Endothelial cell of umbilical vein (primary cell): ENCODE results near the gene ZNF320. TPM values are rescaled to one million over a fixed set of nuclear protein-coding genes. Genes with fewer than 3 reads are reported as not detected.
"Not testable (repeated sequence)": the region's sequence is repeated elsewhere in the genome, so short reads cannot be mapped to it uniquely, and the experiment has no call there.

Experiments
- BruUV-seq: library from RNA; stranded (reverse); fragments of 400-500 nt; replicated peaks from 2 replicates; lab custom pipeline; 2021; lab: Mats Ljungman, UMichigan
- CTCF ChIA-PET: fragments of 300-600, 350-600 bp; sonication (Branson Sonifier 250); formaldehyde crosslinking; loops from one replicate; lab custom pipeline; 2021; ENCODE audit warnings: antibody characterized with exemption, inconsistent platforms; lab: Charles Lee
- POLR2A ChIA-PET: fragments of 300-600, 350-600 bp; sonication (Branson Sonifier 250); formaldehyde crosslinking; loops from one replicate; lab custom pipeline; 2021; ENCODE audit warnings: antibody characterized with exemption, inconsistent platforms; lab: Charles Lee
- DNase-seq: peaks from one replicate; pipeline ENCODE4 v3.0.0-alpha.2; 2011; ENCODE audit warnings: low read depth, low spot score
- FAIRE-seq: peaks from 2 replicates; lab custom pipeline; 2011; peaks lifted over from hg19 to GRCh38; lab: Jason Lieb, UNC
- H2AFZ ChIP-seq: 2 replicates; pipeline ENCODE4 v1.6.0; 2012; ENCODE audit warnings: low read depth, low read length, control low read depth, inconsistent platforms
- H3K27ac ChIP-seq: 2 replicates; pipeline ENCODE4 v1.5.1; 2011; ENCODE audit warnings: low read depth, mild to moderate bottlenecking, control low read depth, low read length, moderate library complexity; ENCODE audit not compliant: insufficient read depth
- H3K27me3 ChIP-seq, 2 experiments: 2 replicates each; pipeline versions ENCODE4 v1.6.0 to v1.6.1; 2011; ENCODE audit warnings: low read length in 2 of 2, mixed read lengths in 1 of 2; ENCODE audit not compliant: control insufficient read depth in 2 of 2, insufficient read depth in 2 of 2
- H3K36me3 ChIP-seq, 2 experiments: 2 replicates in 1 of 2; 3 replicates in 1 of 2; pipeline ENCODE4 v1.5.1; 2011; ENCODE audit warnings: low read length in 2 of 2, mild to moderate bottlenecking in 1 of 2, moderate library complexity in 1 of 2; ENCODE audit not compliant: control insufficient read depth in 2 of 2, insufficient read depth in 2 of 2; ENCODE audit errors: extremely low read depth in 1 of 2
- H3K4me1 ChIP-seq: 3 replicates; pipeline ENCODE4 v1.5.1; 2011; ENCODE audit warnings: mild to moderate bottlenecking, low read length; ENCODE audit not compliant: control insufficient read depth, insufficient read depth; ENCODE audit errors: extremely low read depth
- H3K4me2 ChIP-seq: 2 replicates; pipeline ENCODE4 v1.6.1; 2011; ENCODE audit warnings: low read length, control low read depth, mixed read lengths; ENCODE audit not compliant: insufficient read depth
- H3K4me3 ChIP-seq, 3 experiments: fragments of 200-600 bp in 1 of 3; sonication (generic), shearing (Covaris generic) in 1 of 3; replicated peaks in 1 of 3; 2 replicates each; pipeline ENCODE4 v1.5.1; 2011 to 2016; ENCODE audit warnings: control low read depth in 3 of 3, low read length in 3 of 3, mild to moderate bottlenecking in 2 of 3, inconsistent platforms in 1 of 3, low read depth in 1 of 3, moderate library complexity in 1 of 3; ENCODE audit not compliant: insufficient read depth in 1 of 3
- H3K79me2 ChIP-seq: 2 replicates; pipeline ENCODE4 v1.6.0; 2012; ENCODE audit warnings: low read length, inconsistent platforms; ENCODE audit not compliant: control insufficient read depth, insufficient read depth
- H3K9ac ChIP-seq: replicated peaks from 2 replicates; pipeline ENCODE3; 2011; ENCODE audit warnings: low read length, control low read depth; ENCODE audit not compliant: insufficient read depth; ENCODE audit errors: extremely low read depth
- H3K9me1 ChIP-seq: replicated peaks from 3 replicates; pipeline ENCODE4 v1.6.0; 2011; ENCODE audit warnings: mild to moderate bottlenecking, low read length; ENCODE audit not compliant: control insufficient read depth, insufficient read depth; ENCODE audit errors: extremely low read depth
- H3K9me3 ChIP-seq: replicated peaks from 2 replicates; pipeline ENCODE4 v1.5.1; 2012; ENCODE audit warnings: low read length, inconsistent platforms; ENCODE audit not compliant: control insufficient read depth, insufficient read depth
- H4K20me1 ChIP-seq: replicated peaks from 2 replicates; pipeline ENCODE3; 2011; ENCODE audit warnings: mild to moderate bottlenecking, low read length; ENCODE audit not compliant: control insufficient read depth, insufficient read depth; ENCODE audit errors: extremely low read depth
- EZH2 ChIP-seq: IDR thresholded peaks from 2 replicates; pipeline ENCODE4 v1.6.1; 2012; ENCODE audit warnings: borderline replicate concordance, low read depth, mild to moderate bottlenecking, moderate library complexity, low read length, inconsistent platforms; ENCODE audit not compliant: severe bottlenecking
- FOS ChIP-seq: IDR thresholded peaks from 2 replicates; pipeline ENCODE4 v1.6.1; 2011; ENCODE audit warnings: mild to moderate bottlenecking, low read length, moderate library complexity, borderline replicate concordance; ENCODE audit not compliant: insufficient read depth
- GATA2 ChIP-seq: IDR thresholded peaks from 2 replicates; pipeline ENCODE4 v1.7.0; 2011; ENCODE audit warnings: low read depth, mild to moderate bottlenecking, moderate library complexity, mixed read lengths, low read length; ENCODE audit not compliant: insufficient read length, insufficient read depth
- JUN ChIP-seq: IDR thresholded peaks from 2 replicates; pipeline ENCODE4 v1.6.1; 2011; ENCODE audit warnings: borderline replicate concordance, low read depth; ENCODE audit not compliant: insufficient read length, insufficient read depth
- MAX ChIP-seq: IDR thresholded peaks from 2 replicates; pipeline ENCODE4 v1.6.1; 2011; ENCODE audit not compliant: insufficient read depth, insufficient read length
- MYC ChIP-seq: IDR thresholded peaks from one replicate; pipeline ENCODE4 v1.6.1; 2011; ENCODE audit warnings: mild to moderate bottlenecking, low read depth, low read length
- POLR2A ChIP-seq: IDR thresholded peaks from 2 replicates; pipeline ENCODE4 v1.6.1; 2012; ENCODE audit warnings: low read depth, mild to moderate bottlenecking, control low read depth, low read length
- POLR2AphosphoS5 ChIP-seq: IDR thresholded peaks from 2 replicates; pipeline ENCODE4 v1.6.1; 2012; ENCODE audit warnings: low read depth, mild to moderate bottlenecking, control low read depth, low read length, moderate library complexity; ENCODE audit not compliant: insufficient read depth
- dilution Hi-C: fragments of 300-500 bp; cut with MboI; formaldehyde crosslinking; loops from one replicate; pipeline ENCODE4 v1.15.0; 2019; ENCODE audit warnings: low sequenced_read_pairs; ENCODE audit not compliant: extremely low pct_ligation_motif_present
- intact Hi-C: fragments of 100-400 bp; cut with micrococcal nuclease; formaldehyde crosslinking; loops from one replicate; pipeline ENCODE4 v1.10.0; 2022
- polyA plus RNA-seq, 4 experiments: library from polyadenylated mRNA; depleted of rRNA in 3 of 4; stranded (reverse) in 3 of 4; unstranded in 1 of 4; fragments of >200 nt; gene quantifications; 2 replicates each; pipeline versions ENCODE4 v1.2.1 to v1.2.3, GENCODE V29; 2011 to 2012; ENCODE audit warnings: missing spikeins in 1 of 4
- total RNA-seq: library from RNA; stranded (reverse); gene quantifications from 2 replicates; pipeline ENCODE4 v1.2.3, GENCODE V29; 2021
- TF ChIP-seq, protein P1 (sequence below), 2 donors: IDR thresholded peaks; 1 replicate in 1 of 2; 2 replicates in 1 of 2; pipeline ENCODE4 v1.5.1; 2011; ENCODE audit warnings: low read length in 2 of 2, mild to moderate bottlenecking in 2 of 2, moderate library complexity in 2 of 2, control low read depth in 1 of 2, inconsistent platforms in 1 of 2, low read depth in 1 of 2; ENCODE audit not compliant: insufficient read depth in 1 of 2; ENCODE audit errors: extremely low read depth in 1 of 2

ZNF320 gene
- total and polyA plus RNA-seq, 2 donors (not counting 3 experiments of a cell fraction or from before 2014, with no cell fraction given) = 7.6 to 11.1 TPM

DNA sequence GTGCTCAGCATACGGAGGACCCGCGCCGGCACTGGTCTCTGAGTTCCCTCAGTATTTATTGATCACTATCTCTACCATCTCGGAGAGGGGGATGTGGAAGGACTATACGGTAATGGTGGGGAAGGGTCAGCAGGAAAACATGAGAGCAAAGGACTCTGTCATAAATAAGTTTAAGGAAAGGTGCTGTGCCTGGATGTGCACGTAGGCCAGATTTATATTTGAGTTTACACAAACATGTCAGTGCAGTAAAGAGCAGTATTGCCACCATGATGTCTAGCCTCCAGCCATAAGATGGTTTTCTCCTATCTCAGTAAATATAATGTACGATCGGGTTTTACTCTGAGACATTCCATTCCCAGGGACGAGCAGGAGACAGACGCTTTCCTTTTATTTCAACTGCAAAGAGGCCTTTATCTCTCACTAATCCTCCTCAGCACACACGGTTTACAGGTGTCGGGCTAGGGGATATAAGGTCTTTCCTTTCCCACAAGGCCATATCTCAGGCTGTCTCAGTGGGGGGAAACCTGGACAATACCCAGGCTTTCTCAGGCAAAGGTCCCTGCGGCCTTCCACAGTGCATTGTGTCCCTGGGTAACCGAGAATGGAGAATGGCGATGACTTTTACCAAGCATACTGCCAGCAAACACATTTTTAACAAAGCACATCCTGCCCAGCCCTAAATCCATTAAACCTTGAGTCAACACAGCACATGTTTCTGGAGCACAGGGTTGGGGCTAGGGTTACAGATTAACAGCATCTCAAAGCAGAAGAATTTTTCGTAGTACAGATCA lies 47.5 kb upstream of the ZNF320 start:
- BruUV-seq, H3K27me3 ChIP-seq, H3K9me3 ChIP-seq, H3K79me2 ChIP-seq, H3K4me2 ChIP-seq, H3K9ac ChIP-seq, H3K4me1 ChIP-seq, H3K36me3 ChIP-seq, H3K4me3 ChIP-seq, DNase-seq, H4K20me1 ChIP-seq, CTCF ChIA-PET, H3K27ac ChIP-seq, FAIRE-seq, dilution Hi-C loops, H2AFZ ChIP-seq, POLR2A ChIA-PET, H3K9me1 ChIP-seq: not testable (repeated sequence)
- intact Hi-C loops = loop anchor here (5.0 kb wide), 2 partner anchors 88 to 142 kb away; partner anchors contain the start of gene ZNF468

GRCh38 chr19:52943884-52944643 lies 46.6 kb upstream of the ZNF320 start:
- POLR2A ChIA-PET = no interaction called here
- no TSS peak for BruUV-seq
- FAIRE-seq = no peak

More at GRCh38 chr19:52943884-52944643, 46.6 kb upstream of the ZNF320 start:
- Histone ChIP-seq H3K9me1 (no peaks in the 10 kb centered on the region), H4K20me1 (no peaks in the 10 kb centered on the region), H2AFZ (no peak overlapping the region), H3K79me2 (no peaks in the 10 kb centered on the region), H3K27me3 (no peaks in the 10 kb centered on the region), H3K4me1 (no peaks in the 10 kb centered on the region), H3K4me3 (no peak overlapping the region), H3K27ac (no peak overlapping the region), H3K9me3 (no peaks in the 10 kb centered on the region), H3K4me2 (no peak overlapping the region), H3K36me3 (no peaks in the 10 kb centered on the region), H3K9ac (no peak overlapping the region)
- dilution Hi-C loops (no loop called here), intact Hi-C loops (loop anchor here (5.0 kb wide), 2 partner anchors 87 to 143 kb away; partner anchors contain the start of gene ZNF468)
- TF ChIP-seq, protein P1, sequence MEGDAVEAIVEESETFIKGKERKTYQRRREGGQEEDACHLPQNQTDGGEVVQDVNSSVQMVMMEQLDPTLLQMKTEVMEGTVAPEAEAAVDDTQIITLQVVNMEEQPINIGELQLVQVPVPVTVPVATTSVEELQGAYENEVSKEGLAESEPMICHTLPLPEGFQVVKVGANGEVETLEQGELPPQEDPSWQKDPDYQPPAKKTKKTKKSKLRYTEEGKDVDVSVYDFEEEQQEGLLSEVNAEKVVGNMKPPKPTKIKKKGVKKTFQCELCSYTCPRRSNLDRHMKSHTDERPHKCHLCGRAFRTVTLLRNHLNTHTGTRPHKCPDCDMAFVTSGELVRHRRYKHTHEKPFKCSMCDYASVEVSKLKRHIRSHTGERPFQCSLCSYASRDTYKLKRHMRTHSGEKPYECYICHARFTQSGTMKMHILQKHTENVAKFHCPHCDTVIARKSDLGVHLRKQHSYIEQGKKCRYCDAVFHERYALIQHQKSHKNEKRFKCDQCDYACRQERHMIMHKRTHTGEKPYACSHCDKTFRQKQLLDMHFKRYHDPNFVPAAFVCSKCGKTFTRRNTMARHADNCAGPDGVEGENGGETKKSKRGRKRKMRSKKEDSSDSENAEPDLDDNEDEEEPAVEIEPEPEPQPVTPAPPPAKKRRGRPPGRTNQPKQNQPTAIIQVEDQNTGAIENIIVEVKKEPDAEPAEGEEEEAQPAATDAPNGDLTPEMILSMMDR (IDR thresholded peaks at IDR 0.05; ENCODE audit: extremely low read depth in 1 of 2, insufficient read depth in 1 of 2, low read depth in 1 of 2, low read length in 2 of 2) = no peak
- TF ChIP-seq JUN = no peak
- TF ChIP-seq FOS = no peak
- no peak for TF ChIP-seq POLR2A
- TF ChIP-seq POLR2AphosphoS5 = no peak
- no peak for TF ChIP-seq GATA2
- no peak for TF ChIP-seq MYC
- no peak for TF ChIP-seq EZH2
- no peak for TF ChIP-seq MAX
- CTCF ChIA-PET = no interaction called here
- no peak for DNase-seq
